ENCODE data around the gene ZNF518A. TPM values are rescaled to one million over a fixed set of nuclear protein-coding genes. Genes with fewer than 3 reads are reported as not detected.

Gene ZNF518A
- total RNA-seq, 1 donor from 2014 or later = 14.3 TPM

- H3K27ac Mint-ChIP-seq = no peak overlapping the region
- H3K27me3 Mint-ChIP-seq (ENCODE audit: insufficient read depth) = peaks cover 58% of the 10 kb centered on the region
- no peak overlapping the region for H3K4me3 Mint-ChIP-seq
Measured at GRCh38 chr10:96118604-96119450, 11.3 kb upstream of the ZNF518A start.

GRCh38 chr10:96122824-96123223 lies 7.3 kb upstream of the ZNF518A start:
- intact Hi-C loops (cut with micrococcal nuclease) = no loop called here
- H3K27me3 Mint-ChIP-seq (ENCODE audit: insufficient read depth) = peaks cover 47% of the 10 kb centered on the region

More at GRCh38 chr10:96118604-96119450, 11.3 kb upstream of the ZNF518A start:
- no peaks in the 10 kb centered on the region for H3K4me1 Mint-ChIP-seq (ENCODE audit: low read depth)
- peaks cover 7% of the 10 kb centered on the region for H3K9me3 Mint-ChIP-seq
- no peak for DNase-seq (ENCODE audit: low spot score)
- H3K36me3 Mint-ChIP-seq (ENCODE audit: low read depth) = peaks cover 1% of the 10 kb centered on the region
- intact Hi-C loops (cut with micrococcal nuclease) = no loop called here

GRCh38 chr10:96124230-96125141 lies 5.6 kb upstream of the ZNF518A start:
- H3K4me1 Mint-ChIP-seq (ENCODE audit: low read depth) = peaks cover 5% of the 10 kb centered on the region
- no peak overlapping the region for H3K27ac Mint-ChIP-seq
- intact Hi-C loops (cut with micrococcal nuclease) = no loop called here
- peaks cover 9% of the 10 kb centered on the region for H3K36me3 Mint-ChIP-seq (ENCODE audit: low read depth)
- no peak for DNase-seq (ENCODE audit: low spot score)
- no peak overlapping the region for H3K4me3 Mint-ChIP-seq
- H3K27me3 Mint-ChIP-seq (ENCODE audit: insufficient read depth) = peaks cover 44% of the 10 kb centered on the region
- H3K9me3 Mint-ChIP-seq = peaks cover 15% of the 10 kb centered on the region

More at GRCh38 chr10:96122824-96123223, 7.3 kb upstream of the ZNF518A start:
- H3K9me3 Mint-ChIP-seq = peaks cover under 1% of the 10 kb centered on the region
- H3K27ac Mint-ChIP-seq = no peak overlapping the region
- H3K4me3 Mint-ChIP-seq = no peak overlapping the region
- H3K36me3 Mint-ChIP-seq (ENCODE audit: low read depth) = peaks cover 5% of the 10 kb centered on the region
- DNase-seq (ENCODE audit: low spot score) = no peak
- no peaks in the 10 kb centered on the region for H3K4me1 Mint-ChIP-seq (ENCODE audit: low read depth)

GRCh38 chr10:96125142-96125515 lies 5.0 kb upstream of the ZNF518A start:
- H3K4me3 Mint-ChIP-seq = no peak overlapping the region
- peaks cover 10% of the 10 kb centered on the region for H3K36me3 Mint-ChIP-seq (ENCODE audit: low read depth)
- H3K9me3 Mint-ChIP-seq = peaks cover 21% of the 10 kb centered on the region
- peaks cover 42% of the 10 kb centered on the region for H3K27me3 Mint-ChIP-seq (ENCODE audit: insufficient read depth)
- H3K4me1 Mint-ChIP-seq (ENCODE audit: low read depth) = peaks cover 10% of the 10 kb centered on the region
- intact Hi-C loops (cut with micrococcal nuclease) = no loop called here
- H3K27ac Mint-ChIP-seq = no peak overlapping the region
- DNase-seq (ENCODE audit: low spot score) = no peak

GRCh38 chr10:96130326-96130995 lies 364 bp downstream of the ZNF518A start:
- peak overlapping the region; percentile 99 for H3K27ac Mint-ChIP-seq
- peak overlapping the region; percentile 90 for H3K4me3 Mint-ChIP-seq
- H3K9me3 Mint-ChIP-seq = peaks cover 21% of the 10 kb centered on the region
- peaks cover 33% of the 10 kb centered on the region for H3K36me3 Mint-ChIP-seq (ENCODE audit: low read depth)
- intact Hi-C loops (cut with micrococcal nuclease) = loop anchor here (1.0 to 5.0 kb wide), 8 partner anchors 8 to 1768 kb away; partner anchors contain the start of genes CCNJ, NOC3L, TCTN3 and TM9SF3
- H3K4me1 Mint-ChIP-seq (ENCODE audit: low read depth) = peaks cover 41% of the 10 kb centered on the region
- peak; percentile 81 for DNase-seq (ENCODE audit: low spot score)
- peaks cover 27% of the 10 kb centered on the region for H3K27me3 Mint-ChIP-seq (ENCODE audit: insufficient read depth)

GRCh38 chr10:96131621-96132020 lies 1.5 kb downstream of the ZNF518A start:
- peaks cover 20% of the 10 kb centered on the region for H3K27me3 Mint-ChIP-seq (ENCODE audit: insufficient read depth)
- H3K36me3 Mint-ChIP-seq (ENCODE audit: low read depth) = peaks cover 35% of the 10 kb centered on the region
- no peak for DNase-seq (ENCODE audit: low spot score)
- H3K27ac Mint-ChIP-seq = peak overlapping the region; percentile 99
- peak overlapping the region; percentile 90 for H3K4me3 Mint-ChIP-seq
- intact Hi-C loops (cut with micrococcal nuclease) = loop anchor here (2.0 to 5.0 kb wide), 3 partner anchors 439 to 1769 kb away; partner anchors contain the start of genes NOC3L, TCTN3 and TM9SF3
- peaks cover 21% of the 10 kb centered on the region for H3K9me3 Mint-ChIP-seq
- peaks cover 47% of the 10 kb centered on the region for H3K4me1 Mint-ChIP-seq (ENCODE audit: low read depth)

- H3K4me3 Mint-ChIP-seq = no peak overlapping the region
- H3K4me1 Mint-ChIP-seq (ENCODE audit: low read depth) = peaks cover 59% of the 10 kb centered on the region
- H3K9me3 Mint-ChIP-seq = peaks cover 17% of the 10 kb centered on the region
- peaks cover 47% of the 10 kb centered on the region for H3K36me3 Mint-ChIP-seq (ENCODE audit: low read depth)
- H3K27ac Mint-ChIP-seq = no peak overlapping the region
- peaks cover 7% of the 10 kb centered on the region for H3K27me3 Mint-ChIP-seq (ENCODE audit: insufficient read depth)
- intact Hi-C loops (cut with micrococcal nuclease) = loop anchor here (5.0 kb wide), 1 partner anchor 1771 kb away; the partner anchor contains the start of gene NOC3L
- no peak for DNase-seq (ENCODE audit: low spot score)
Measured at GRCh38 chr10:96133135-96133534, 3.0 kb downstream of the ZNF518A start.

- Mint-ChIP-seq H3K4me1 (ENCODE audit: low read depth) (peaks cover 45% of the 10 kb centered on the region), H3K27ac (no peak overlapping the region), H3K4me3 (no peak overlapping the region), H3K27me3 (ENCODE audit: insufficient read depth) (no peaks in the 10 kb centered on the region), H3K9me3 (no peaks in the 10 kb centered on the region), H3K36me3 (ENCODE audit: low read depth) (peaks cover 56% of the 10 kb centered on the region)
- no peak for DNase-seq (ENCODE audit: low spot score)
- intact Hi-C loops (cut with micrococcal nuclease) = no loop called here
Measured at GRCh38 chr10:96136810-96137209, 6.7 kb downstream of the ZNF518A start.

- Mint-ChIP-seq H3K9me3 (no peaks in the 10 kb centered on the region), H3K27ac (peak overlapping the region; percentile 32), H3K36me3 (ENCODE audit: low read depth) (peaks cover 55% of the 10 kb centered on the region), H3K4me1 (ENCODE audit: low read depth) (peaks cover 38% of the 10 kb centered on the region), H3K4me3 (no peak overlapping the region), H3K27me3 (ENCODE audit: insufficient read depth) (no peaks in the 10 kb centered on the region)
- DNase-seq (ENCODE audit: low spot score) = no peak
- intact Hi-C loops (cut with micrococcal nuclease) = no loop called here
Measured at GRCh38 chr10:96137567-96137966, 7.5 kb downstream of the ZNF518A start.

- no peak overlapping the region for H3K4me3 Mint-ChIP-seq
- no peaks in the 10 kb centered on the region for H3K27me3 Mint-ChIP-seq (ENCODE audit: insufficient read depth)
- no peak for DNase-seq (ENCODE audit: low spot score)
- no peaks in the 10 kb centered on the region for H3K9me3 Mint-ChIP-seq
- peaks cover 38% of the 10 kb centered on the region for H3K4me1 Mint-ChIP-seq (ENCODE audit: low read depth)
- intact Hi-C loops (cut with micrococcal nuclease) = loop anchor here (1.0 to 2.0 kb wide), 2 partner anchors 8 to 15 kb away; partner anchors contain the start of gene ZNF518A
- H3K27ac Mint-ChIP-seq = peak overlapping the region; percentile 32
- peaks cover 57% of the 10 kb centered on the region for H3K36me3 Mint-ChIP-seq (ENCODE audit: low read depth)
Measured at GRCh38 chr10:96138102-96138501, 8.0 kb downstream of the ZNF518A start.

GRCh38 chr10:96152437-96152836 lies 22.3 kb downstream of the ZNF518A start:
- intact Hi-C loops (cut with micrococcal nuclease) = loop anchor here (2.0 kb wide), 1 partner anchor 14 kb away; no protein-coding TSS in a partner anchor
- H3K9me3 Mint-ChIP-seq = no peaks in the 10 kb centered on the region
- no peak for DNase-seq (ENCODE audit: low spot score)
- H3K36me3 Mint-ChIP-seq (ENCODE audit: low read depth) = peaks cover 56% of the 10 kb centered on the region
- peaks cover 10% of the 10 kb centered on the region for H3K4me1 Mint-ChIP-seq (ENCODE audit: low read depth)
- H3K27me3 Mint-ChIP-seq (ENCODE audit: insufficient read depth) = no peaks in the 10 kb centered on the region
- no peak overlapping the region for H3K27ac Mint-ChIP-seq
- no peak overlapping the region for H3K4me3 Mint-ChIP-seq

- Mint-ChIP-seq H3K4me3 (no peak overlapping the region), H3K27ac (no peak overlapping the region)
- intact Hi-C loops (cut with micrococcal nuclease) = loop anchor here (2.0 kb wide), 1 partner anchor 14 kb away; no protein-coding TSS in a partner anchor
Measured at GRCh38 chr10:96153070-96153469, 23.0 kb downstream of the ZNF518A start.

More at GRCh38 chr10:96153070-96153469, 23.0 kb downstream of the ZNF518A start:
- Mint-ChIP-seq H3K4me1 (ENCODE audit: low read depth) (peaks cover 10% of the 10 kb centered on the region), H3K36me3 (ENCODE audit: low read depth) (peaks cover 57% of the 10 kb centered on the region), H3K9me3 (no peaks in the 10 kb centered on the region), H3K27me3 (ENCODE audit: insufficient read depth) (no peaks in the 10 kb centered on the region)
- DNase-seq (ENCODE audit: low spot score) = no peak
